Cardiac septum (tissue), 1 donor: ENCODE data around the gene PHLDB1. TPM values are rescaled to one million over a fixed set of nuclear protein-coding genes. Genes with fewer than 3 reads are reported as not detected.
A peak's percentile ranks its signal among the peaks of the same experiment; 100 is the strongest.

Experiments
- DNase-seq: peaks from one replicate; pipeline ENCODE4 v3.0.0-alpha.2; 2020; ENCODE audit warnings: low spot score
- intact Hi-C: fragments of 100-400 bp; cut with DNase I; formaldehyde crosslinking; loops from one replicate; pipeline ENCODE4 v1.14.0; 2022
- total RNA-seq: library from RNA; stranded (reverse); fragmentation: NEBNext Ultra II Directional; extraction: Animal tissue kit (Norgen Biotek cat#: 25700); gene quantifications from one replicate; pipeline ENCODE4 v1.2.1, GENCODE V29; 2021
- donor health status: DM: no; HTN: no; CAD: no.

PHLDB1 gene
- total RNA-seq, 1 donor from 2014 or later = 155 TPM

- no peak for DNase-seq
- intact Hi-C loops = no loop called here
Observed at GRCh38 chr11:118633979-118634378, 26.6 kb downstream of the PHLDB1 start.

- DNase-seq = peak; percentile 85
- intact Hi-C loops = no loop called here
Observed at GRCh38 chr11:118634431-118635236, 27.2 kb downstream of the PHLDB1 start.

- no peak for DNase-seq
- intact Hi-C loops = no loop called here
Observed at GRCh38 chr11:118635237-118635591, 27.8 kb downstream of the PHLDB1 start.

GRCh38 chr11:118635642-118636041, 28.2 kb downstream of the PHLDB1 start:
- no peak for DNase-seq
- intact Hi-C loops = no loop called here

- no peak for DNase-seq
- intact Hi-C loops = no loop called here
Observed at GRCh38 chr11:118636569-118637290, 29.3 kb downstream of the PHLDB1 start.

GRCh38 chr11:118638726-118639125, 31.3 kb downstream of the PHLDB1 start:
- no peak for DNase-seq

GRCh38 chr11:118639899-118640298, 32.5 kb downstream of the PHLDB1 start:
- no peak for DNase-seq
- intact Hi-C loops = no loop called here

More at GRCh38 chr11:118638726-118639125, 31.3 kb downstream of the PHLDB1 start:
- intact Hi-C loops = no loop called here

GRCh38 chr11:118640332-118641154, 33.1 kb downstream of the PHLDB1 start:
- intact Hi-C loops = no loop called here
- DNase-seq = no peak

- intact Hi-C loops = no loop called here
Observed at GRCh38 chr11:118641397-118642019, 34.1 kb downstream of the PHLDB1 start.

GRCh38 chr11:118643142-118643994, 36.0 kb downstream of the PHLDB1 start:
- no peak for DNase-seq
- intact Hi-C loops = no loop called here

More at GRCh38 chr11:118641397-118642019, 34.1 kb downstream of the PHLDB1 start:
- DNase-seq = no peak

GRCh38 chr11:118643995-118644345, 36.6 kb downstream of the PHLDB1 start:
- no peak for DNase-seq
- intact Hi-C loops = no loop called here

GRCh38 chr11:118644496-118644895, 37.1 kb downstream of the PHLDB1 start:
- intact Hi-C loops = no loop called here
- no peak for DNase-seq

GRCh38 chr11:118645066-118645715, 37.8 kb downstream of the PHLDB1 start:
- DNase-seq = no peak
- intact Hi-C loops = no loop called here

GRCh38 chr11:118646393-118646792, 39.0 kb downstream of the PHLDB1 start:
- peak; percentile 9 for DNase-seq
- intact Hi-C loops = no loop called here

GRCh38 chr11:118648291-118648690, 40.9 kb downstream of the PHLDB1 start:
- DNase-seq = peak; percentile 47
- intact Hi-C loops = no loop called here

GRCh38 chr11:118649941-118650340, 42.5 kb downstream of the PHLDB1 start:
- intact Hi-C loops = no loop called here
- DNase-seq = peak; percentile 58

GRCh38 chr11:118650366-118650765, 43.0 kb downstream of the PHLDB1 start:
- intact Hi-C loops = no loop called here
- DNase-seq = peak; percentile 63

GRCh38 chr11:118651820-118652219, 44.4 kb downstream of the PHLDB1 start:
- no peak for DNase-seq
- intact Hi-C loops = no loop called here
